HG03342 (cell line): ENCODE data around the gene CLASP1.
"Not testable (repeated sequence)": the region's sequence is repeated elsewhere in the genome, so short reads cannot be mapped to it uniquely, and the experiment has no call there.

Experiments used
- ATAC-seq: cut with Tn5 transposase; IDR thresholded peaks from one replicate; pipeline ENCODE4 v1.9.1; 2021; ENCODE audit warnings: mild to moderate bottlenecking, moderate library complexity; ENCODE audit not compliant: unreplicated experiment

The CLASP1 gene

DNA sequence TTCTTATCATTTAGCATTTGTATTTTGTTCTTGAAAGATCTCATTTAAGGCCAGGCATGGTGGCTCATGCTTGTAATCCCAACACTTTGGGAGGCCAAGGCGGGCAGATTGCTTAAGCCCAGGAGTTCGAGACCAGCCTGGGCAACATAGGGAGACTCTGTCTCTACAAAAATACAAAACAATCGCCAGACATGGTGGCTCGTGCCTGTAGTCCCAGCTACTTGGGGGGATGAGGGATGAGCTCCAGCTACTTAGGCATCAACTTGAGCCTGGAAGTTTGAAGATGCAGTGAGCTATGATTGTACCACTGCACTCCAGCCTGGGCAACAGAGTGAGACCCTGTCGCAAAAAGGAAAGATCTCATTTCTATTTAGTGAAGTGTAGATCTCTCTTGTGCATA lies 351.4 kb downstream of the CLASP1 start:
- ATAC-seq: not testable (repeated sequence)

DNA sequence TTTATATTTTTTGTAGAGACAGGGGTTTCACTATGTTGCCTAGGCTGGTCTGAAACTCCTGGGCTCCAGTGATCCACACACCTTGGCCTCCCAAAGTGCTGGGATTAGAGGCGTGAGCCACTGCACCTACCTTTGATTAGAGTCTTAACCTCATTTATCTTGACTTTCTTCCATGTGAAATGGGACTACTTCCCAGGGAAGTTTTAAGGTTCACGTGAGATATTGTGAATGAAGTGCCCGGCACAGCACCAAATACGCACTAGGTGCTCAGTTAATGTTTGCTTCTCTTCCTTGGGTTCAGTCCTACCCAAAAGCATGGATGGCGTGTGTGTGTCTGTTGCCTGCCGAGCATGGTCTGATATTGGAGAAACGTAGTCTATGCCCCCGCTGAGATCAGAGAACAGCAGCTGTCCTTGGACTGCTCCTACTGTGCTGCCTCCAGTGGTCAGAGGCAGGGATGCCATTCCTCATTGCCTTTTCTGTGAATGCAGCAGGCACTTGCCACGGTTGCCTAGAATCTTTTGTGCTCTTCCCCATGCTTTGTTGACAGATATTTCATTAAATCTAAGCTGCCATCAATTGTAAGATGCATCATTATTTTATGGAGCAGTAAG lies 351.9 kb downstream of the CLASP1 start:
- ATAC-seq: peak; percentile 78

DNA sequence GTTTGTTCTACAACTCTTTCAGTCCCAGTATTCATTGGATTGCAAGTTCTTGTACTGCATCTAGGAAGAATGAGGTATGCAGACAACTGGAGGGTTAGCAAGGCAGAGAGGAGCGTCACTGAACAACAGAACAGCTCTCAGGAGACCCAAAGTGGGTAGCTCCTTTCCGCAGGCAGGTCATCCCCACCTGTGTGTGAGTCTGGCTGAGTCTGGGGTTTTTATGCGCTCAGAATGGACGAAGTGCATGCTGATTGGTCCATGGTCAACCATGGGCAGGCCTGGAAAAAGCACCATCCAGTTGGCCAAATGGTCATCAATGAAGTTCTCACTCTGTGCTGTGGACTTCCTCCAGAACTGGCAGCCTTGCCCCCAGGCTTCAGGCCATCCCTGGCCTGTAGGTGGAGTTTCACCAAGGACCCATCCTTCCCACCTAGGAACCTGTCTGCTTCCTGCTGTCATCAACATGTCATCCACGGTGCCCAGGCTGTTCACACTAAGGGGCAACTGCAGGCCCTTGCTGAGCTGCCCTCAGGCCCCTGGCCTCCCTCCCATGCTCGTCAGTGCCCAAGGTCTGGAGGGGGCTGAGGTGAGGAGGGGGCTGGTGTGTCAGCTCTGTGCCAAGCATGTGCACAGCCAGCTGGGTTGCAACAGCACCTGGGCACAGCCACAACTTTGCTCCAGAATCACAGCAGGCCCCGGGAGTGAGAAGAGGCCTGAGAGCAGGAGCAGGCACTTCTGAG lies 353.2 kb downstream of the CLASP1 start:
- no peak for ATAC-seq

DNA sequence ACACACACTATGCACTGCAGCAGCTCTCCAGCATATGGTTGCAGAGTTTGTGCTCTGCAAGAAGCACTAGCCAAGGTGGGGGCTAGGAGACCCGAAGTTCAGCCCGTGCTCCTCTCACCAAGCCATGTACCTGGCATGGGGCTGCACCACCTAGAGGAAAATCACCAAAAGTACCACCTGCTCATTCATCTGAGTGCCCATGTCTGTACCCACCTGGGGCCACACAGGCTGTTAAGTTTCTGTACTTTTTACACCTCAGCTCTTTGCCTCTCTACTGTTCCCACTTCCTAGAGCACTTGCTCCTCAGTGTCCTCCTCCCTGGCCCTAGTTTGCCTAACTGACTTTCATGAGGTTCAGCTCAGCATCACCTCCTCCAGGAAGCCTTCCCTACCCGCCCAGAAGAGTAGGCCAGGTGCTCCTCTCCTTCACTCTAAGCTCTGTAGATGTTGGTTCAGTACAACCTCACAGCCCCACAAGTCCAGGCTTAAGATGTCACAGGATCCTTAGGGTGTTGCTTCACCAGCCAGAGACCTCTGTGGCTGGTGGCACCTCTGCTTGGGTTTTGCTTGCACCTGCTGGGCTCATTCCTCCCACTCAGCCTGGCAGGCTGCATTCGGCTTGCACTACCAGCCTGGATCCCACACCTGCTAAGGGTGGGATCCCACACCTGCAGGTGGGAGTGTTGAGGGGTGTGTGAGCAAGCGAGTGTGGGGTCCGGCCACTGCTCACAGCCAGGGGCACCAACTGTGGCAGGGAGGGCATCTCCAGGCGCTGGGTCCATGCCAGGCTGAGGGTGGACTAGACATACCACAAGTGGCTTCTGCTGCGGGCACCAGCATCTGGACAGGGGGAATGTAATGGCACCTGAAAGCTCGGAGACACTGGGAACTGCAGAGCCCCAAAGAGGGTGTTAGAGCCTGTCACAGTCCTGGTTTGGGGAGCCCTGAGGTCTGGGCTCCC lies 354.1 kb downstream of the CLASP1 start:
- no peak for ATAC-seq

DNA sequence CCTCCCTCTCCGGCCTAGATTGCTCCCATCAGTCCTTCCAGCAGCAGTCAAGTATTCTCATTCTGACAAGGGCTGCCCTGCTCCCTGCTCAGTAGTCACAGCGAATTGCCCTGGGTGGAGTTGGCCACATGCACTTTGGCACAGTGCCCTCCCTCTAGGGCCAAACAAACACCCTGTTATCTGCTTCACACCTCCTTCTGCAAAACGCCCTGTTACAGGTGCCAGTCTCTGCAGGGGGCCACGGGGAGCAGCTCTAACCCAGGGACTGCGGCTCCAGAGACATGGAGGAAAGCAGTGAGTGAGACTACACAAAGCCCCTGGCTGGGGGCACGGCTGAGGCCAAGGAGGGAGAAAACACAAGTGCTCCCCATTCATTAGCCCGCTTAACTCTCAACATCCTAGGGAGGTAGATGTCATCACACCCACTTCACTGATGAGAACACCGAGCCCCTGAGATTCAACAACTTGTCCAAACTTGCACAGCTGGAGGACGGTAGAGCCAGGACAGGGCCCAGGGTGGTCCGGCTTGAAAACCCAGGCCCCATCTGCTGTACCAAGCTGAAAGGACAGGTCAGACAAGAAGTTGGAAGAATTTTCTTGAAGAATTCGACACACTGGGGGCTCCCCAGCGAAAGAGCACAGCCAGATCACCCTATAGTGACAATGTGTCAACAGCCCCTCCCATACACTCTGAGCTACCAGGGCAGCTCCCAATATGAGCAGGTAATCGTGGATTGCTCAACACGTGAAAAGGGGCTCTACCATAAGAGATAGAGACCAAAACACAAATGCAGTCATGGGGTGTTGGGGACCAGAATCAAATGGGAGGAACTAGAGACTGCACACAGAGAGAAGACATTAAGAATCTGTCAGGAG lies 355.6 kb downstream of the CLASP1 start:
- no peak for ATAC-seq

DNA sequence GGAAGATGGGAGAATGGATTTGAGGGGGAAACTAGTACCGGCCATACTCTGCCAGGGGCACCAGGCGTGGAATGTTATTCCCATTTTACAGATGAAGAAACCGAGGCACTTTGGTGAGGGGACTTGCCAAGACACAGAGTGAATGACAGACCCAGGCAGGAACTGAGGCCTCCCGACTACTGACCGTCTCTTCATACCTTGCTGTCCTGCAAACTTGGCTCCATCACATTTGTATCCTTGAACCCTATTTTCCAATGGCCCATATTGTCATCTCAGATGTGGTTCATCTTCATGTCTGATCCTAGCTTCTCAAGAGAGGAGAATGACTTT lies 358.0 kb downstream of the CLASP1 start:
- ATAC-seq: no peak

DNA sequence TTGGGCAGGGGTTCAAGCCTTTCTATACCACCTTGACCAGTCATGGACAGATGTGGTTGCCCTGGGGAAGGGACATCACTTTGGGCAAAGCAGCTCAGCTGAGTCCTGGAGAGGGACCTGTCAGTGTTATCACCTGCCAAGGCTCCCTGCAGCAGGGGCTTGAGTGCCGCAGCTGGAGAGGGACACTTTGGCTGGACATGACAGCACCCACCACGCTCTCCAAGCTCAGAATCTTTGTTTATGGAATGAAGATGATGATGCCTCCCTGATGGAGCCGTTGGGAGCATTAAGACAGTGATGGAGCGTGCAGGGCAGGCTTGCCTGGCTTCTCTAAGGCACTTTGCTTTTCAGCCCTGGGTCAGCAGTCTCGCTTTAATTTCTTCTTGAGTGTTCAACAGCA lies 360.0 kb downstream of the CLASP1 start:
- no peak for ATAC-seq

DNA sequence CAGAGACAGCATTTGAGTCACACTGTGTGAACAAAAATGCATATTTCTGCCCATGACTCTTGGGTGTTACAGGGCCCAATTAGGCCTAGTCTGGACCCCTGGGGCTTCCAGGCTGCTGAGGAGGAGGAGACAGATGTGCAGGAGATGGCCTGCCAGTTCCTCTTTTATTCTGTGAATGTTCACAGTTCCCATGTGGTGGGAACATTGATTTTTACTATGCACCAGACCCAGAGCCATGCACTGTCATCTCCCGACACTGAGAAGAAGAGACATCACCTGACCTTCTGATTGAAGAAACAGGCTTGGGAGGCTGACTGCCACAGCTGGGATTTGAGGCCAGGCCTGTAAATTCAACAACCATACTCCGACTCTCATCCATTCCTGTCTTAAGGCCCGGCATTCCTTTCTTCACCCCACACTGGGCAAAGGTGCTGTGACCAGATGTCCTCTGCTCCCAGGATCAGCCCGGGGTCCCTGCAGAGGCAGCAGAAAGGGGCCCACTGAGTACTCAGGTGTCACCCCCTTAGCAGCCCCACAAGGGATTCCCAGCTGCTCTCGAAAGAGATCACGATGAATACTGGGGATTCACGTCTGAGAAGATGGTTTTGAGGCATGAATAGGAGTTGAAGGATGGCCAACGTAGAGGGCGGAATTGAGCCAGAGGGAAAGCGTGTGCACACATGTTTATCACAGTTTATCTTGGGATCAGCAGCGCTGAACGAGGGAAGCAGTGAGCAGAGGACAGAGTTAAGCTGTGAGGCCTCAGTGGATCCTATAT lies 360.6 kb downstream of the CLASP1 start:
- no peak for ATAC-seq

DNA sequence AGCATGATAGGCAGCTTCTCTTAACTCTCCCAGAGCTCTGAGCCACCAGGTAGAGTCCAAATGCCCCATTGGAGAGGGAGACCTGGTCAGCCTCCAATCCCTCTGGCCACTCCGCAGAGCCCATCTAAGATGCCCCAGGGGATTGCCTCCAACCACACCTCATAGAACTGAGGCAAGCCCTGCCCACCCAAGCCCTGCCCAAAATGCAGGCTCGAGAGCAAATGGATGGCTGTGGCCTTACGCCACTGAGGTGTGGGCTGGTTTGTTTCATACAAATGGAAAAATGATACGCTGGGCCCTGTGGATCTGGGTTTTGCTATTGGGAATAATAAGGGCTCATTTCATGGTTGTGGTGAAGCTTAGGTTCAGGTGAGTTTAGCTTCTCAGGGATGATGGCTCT lies 361.3 kb downstream of the CLASP1 start:
- no peak for ATAC-seq
